Measurements from ENCODE around the gene LRRC14B. TPM values are rescaled to one million over a fixed set of nuclear protein-coding genes. Genes with fewer than 3 reads are reported as not detected.

LRRC14B gene
- total and polyA plus RNA-seq, 2 donors from 2014 or later = not detected

DNA sequence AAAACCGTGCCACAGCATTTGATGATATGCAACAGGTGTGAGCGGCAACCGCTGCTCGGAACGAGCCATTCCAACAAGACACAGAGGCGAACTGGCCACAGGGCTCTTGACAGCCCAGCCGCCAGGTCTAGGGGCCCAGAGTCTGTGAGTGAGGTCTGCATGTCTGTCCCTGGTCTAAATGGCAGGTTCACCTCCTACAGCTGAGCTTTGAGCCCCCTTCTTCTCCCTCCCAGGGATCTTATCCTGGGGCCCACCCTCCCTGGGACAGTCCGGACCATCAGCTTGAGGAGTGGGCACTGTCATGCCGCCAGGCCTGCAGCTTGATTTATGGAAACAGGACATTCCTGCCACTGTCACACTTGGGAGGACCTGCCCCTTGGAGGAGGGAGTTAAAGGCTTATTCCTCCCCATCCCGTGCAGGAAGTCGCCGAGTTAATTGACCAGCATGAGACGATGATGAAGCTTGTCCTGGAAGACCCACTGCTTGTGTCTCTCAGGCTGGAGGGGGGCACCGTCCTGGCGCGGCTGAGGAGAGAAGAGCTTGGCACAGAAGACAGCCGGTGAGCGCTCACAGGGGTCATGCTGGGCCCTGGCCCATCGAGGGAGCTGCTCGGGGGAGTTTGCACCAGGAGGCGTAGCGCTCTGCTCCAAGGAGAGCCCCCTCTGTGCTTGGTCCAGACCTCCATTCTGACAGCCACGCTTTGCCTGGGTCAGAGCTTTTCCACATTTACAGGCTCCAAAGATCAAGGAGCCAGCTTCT, 35.5 kb upstream of the LRRC14B start:
- FAIRE-seq = no peak
- Histone ChIP-seq H3K9me3 (ENCODE audit: control insufficient read depth in 2 of 3, insufficient read depth in 1 of 3, low read length in 3 of 3) (no peaks in the 10 kb centered on the region), H3K9ac (ENCODE audit: low read length in 3 of 3) (no peak overlapping the region), H3K4me3 (ENCODE audit: low read length in 3 of 3) (no peak overlapping the region), H3K4me1 (ENCODE audit: control insufficient read depth in 2 of 3, insufficient read depth in 2 of 3, low read depth in 1 of 3, low read length in 3 of 3) (no peaks in the 10 kb centered on the region), H3K27ac (ENCODE audit: low read depth in 2 of 2, low read length in 2 of 2) (no peak overlapping the region), H3K36me3 (ENCODE audit: control insufficient read depth in 2 of 3, insufficient read depth in 3 of 3, low read length in 3 of 3) (no peaks in the 10 kb centered on the region), H3K27me3 (ENCODE audit: control insufficient read depth, insufficient read depth, low read length) (no peaks in the 10 kb centered on the region)
- DNase-seq = peak; percentile 52 to 84 (median 74)
- TF ChIP-seq, protein P1, sequence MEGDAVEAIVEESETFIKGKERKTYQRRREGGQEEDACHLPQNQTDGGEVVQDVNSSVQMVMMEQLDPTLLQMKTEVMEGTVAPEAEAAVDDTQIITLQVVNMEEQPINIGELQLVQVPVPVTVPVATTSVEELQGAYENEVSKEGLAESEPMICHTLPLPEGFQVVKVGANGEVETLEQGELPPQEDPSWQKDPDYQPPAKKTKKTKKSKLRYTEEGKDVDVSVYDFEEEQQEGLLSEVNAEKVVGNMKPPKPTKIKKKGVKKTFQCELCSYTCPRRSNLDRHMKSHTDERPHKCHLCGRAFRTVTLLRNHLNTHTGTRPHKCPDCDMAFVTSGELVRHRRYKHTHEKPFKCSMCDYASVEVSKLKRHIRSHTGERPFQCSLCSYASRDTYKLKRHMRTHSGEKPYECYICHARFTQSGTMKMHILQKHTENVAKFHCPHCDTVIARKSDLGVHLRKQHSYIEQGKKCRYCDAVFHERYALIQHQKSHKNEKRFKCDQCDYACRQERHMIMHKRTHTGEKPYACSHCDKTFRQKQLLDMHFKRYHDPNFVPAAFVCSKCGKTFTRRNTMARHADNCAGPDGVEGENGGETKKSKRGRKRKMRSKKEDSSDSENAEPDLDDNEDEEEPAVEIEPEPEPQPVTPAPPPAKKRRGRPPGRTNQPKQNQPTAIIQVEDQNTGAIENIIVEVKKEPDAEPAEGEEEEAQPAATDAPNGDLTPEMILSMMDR (IDR thresholded peaks at IDR 0.05; ENCODE audit: borderline replicate concordance, extremely low read depth, insufficient read depth) = no peak
- intact Hi-C loops (cut with DNase I) = no loop called here

DNA sequence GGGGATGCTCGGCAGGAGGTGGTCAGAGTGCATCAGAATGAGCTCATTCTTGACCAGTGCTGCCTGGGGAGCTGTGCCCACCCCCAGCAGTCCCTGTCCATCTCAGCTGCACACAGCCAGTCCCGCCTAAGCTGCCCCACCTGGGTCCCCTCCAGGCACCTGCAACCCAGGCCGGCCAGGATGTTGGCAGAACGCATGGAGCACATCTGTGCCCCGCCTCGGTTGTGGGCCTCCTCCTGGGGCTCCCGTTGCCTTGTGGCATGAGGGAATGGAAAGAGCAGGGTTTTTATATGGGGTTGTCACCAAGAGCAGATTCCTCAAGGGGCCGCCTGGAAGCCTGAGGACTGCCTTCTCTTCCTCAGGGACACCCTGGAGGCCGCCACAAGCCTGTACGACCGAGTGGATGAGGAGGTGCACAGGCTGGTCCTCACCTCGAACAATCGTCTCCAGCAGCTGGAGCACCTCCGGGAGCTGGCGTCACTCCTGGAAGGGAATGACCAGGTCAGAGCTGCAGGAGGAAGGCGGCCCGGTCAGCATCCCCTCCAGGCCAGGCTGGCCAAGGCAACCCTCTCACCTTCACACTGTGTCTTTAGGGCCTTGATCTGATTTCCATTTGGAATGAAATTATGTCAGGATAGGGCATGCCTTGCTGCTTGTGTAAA, 34.8 kb upstream of the LRRC14B start:
- intact Hi-C loops (cut with DNase I) = no loop called here
- TF ChIP-seq, protein P1 (IDR thresholded peaks at IDR 0.05; ENCODE audit: borderline replicate concordance, extremely low read depth, insufficient read depth) = no peak
- Histone ChIP-seq H3K27me3 (ENCODE audit: control insufficient read depth, insufficient read depth, low read length) (no peaks in the 10 kb centered on the region), H3K9me3 (ENCODE audit: control insufficient read depth in 2 of 3, insufficient read depth in 1 of 3, low read length in 3 of 3) (no peaks in the 10 kb centered on the region), H3K27ac (ENCODE audit: low read depth in 2 of 2, low read length in 2 of 2) (no peak overlapping the region), H3K4me1 (ENCODE audit: control insufficient read depth in 2 of 3, insufficient read depth in 2 of 3, low read depth in 1 of 3, low read length in 3 of 3) (no peaks in the 10 kb centered on the region), H3K4me3 (ENCODE audit: low read length in 3 of 3) (no peak overlapping the region), H3K36me3 (ENCODE audit: control insufficient read depth in 2 of 3, insufficient read depth in 3 of 3, low read length in 3 of 3) (no peaks in the 10 kb centered on the region), H3K9ac (ENCODE audit: low read length in 3 of 3) (no peak overlapping the region)
- peak in 1 of 5 donors; percentile 52 for DNase-seq
- FAIRE-seq = no peak

DNA sequence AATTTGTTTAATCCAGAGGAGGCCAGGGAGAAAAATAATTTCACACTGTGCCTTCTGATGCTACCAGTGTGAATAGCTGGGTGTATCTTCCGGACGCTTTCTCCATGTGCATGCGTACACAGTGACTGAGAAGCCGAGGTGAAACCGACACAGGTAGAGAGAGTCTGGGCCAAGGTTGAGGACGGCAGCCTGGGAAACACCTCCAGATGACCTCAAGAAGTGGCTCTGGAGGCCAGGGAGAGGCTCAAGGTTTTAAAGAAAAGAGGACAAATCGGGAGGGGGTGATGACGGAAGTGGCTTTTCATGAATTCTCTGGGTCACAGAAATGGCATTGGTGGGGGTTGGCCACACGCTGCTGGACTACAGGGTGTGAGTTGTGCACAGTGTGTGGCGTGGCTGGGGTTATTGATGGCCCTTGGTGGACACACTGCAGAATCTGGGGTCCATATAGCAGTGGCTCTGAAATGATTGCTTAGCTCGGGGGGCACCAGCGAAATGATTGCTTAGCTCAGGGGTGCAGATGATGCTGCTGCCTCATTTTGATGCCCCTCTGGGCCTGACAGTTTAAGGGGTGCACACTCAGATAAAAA, 34.1 kb upstream of the LRRC14B start:
- Histone ChIP-seq H3K4me3 (ENCODE audit: low read length in 3 of 3) (no peak overlapping the region), H3K27me3 (ENCODE audit: control insufficient read depth, insufficient read depth, low read length) (no peaks in the 10 kb centered on the region), H3K36me3 (ENCODE audit: control insufficient read depth in 2 of 3, insufficient read depth in 3 of 3, low read length in 3 of 3) (no peaks in the 10 kb centered on the region), H3K9me3 (ENCODE audit: control insufficient read depth in 2 of 3, insufficient read depth in 1 of 3, low read length in 3 of 3) (no peaks in the 10 kb centered on the region), H3K9ac (ENCODE audit: low read length in 3 of 3) (no peak overlapping the region), H3K27ac (ENCODE audit: low read depth in 2 of 2, low read length in 2 of 2) (no peak overlapping the region), H3K4me1 (ENCODE audit: control insufficient read depth in 2 of 3, insufficient read depth in 2 of 3, low read depth in 1 of 3, low read length in 3 of 3) (no peaks in the 10 kb centered on the region)
- TF ChIP-seq, protein P1 (IDR thresholded peaks at IDR 0.05; ENCODE audit: borderline replicate concordance, extremely low read depth, insufficient read depth) = no peak
- FAIRE-seq = no peak
- intact Hi-C loops (cut with DNase I) = no loop called here
- DNase-seq = peak in 1 of 5 donors; percentile 28

All from kidney (tissue), 14 donors.